ENCODE measurements around the gene WWC2.

- TF ChIP-seq ATF3 (CRISPR knock-in tag; conservative IDR thresholded peaks at IDR 0.05) (no peak), MAX (CRISPR knock-in tag; IDR thresholded peaks at IDR 0.05) (no peak), CTCF (IDR thresholded peaks at IDR 0.05) (no peak), EMX1 (CRISPR knock-in tag; IDR thresholded peaks at IDR 0.05) (no peak), ATF2 (CRISPR knock-in tag; IDR thresholded peaks at IDR 0.05; ENCODE audit: borderline replicate concordance, low read depth) (no peak), ETV6 (CRISPR knock-in tag; IDR thresholded peaks at IDR 0.05) (no peak), NR1H2 (CRISPR knock-in tag; IDR thresholded peaks at IDR 0.05) (no peak), ZNF512 (CRISPR knock-in tag; IDR thresholded peaks at IDR 0.05; ENCODE audit: borderline replicate concordance) (no peak), ZNF281 (CRISPR knock-in tag; IDR thresholded peaks at IDR 0.05) (no peak)
Observed at GRCh38 chr4:183314336-183314735, 215.3 kb downstream of the WWC2 start.
